ENCODE data around the gene CDH18.

Gene CDH18

GRCh38 chr5:19487480-19487879 is 500.5 kb downstream of the CDH18 start:
- no peak overlapping the region for H3K4me3 ChIP-seq (replicated peaks; ENCODE audit: low read depth, low read length)
- DNase-seq (ENCODE audit: low read depth), result no peak
- no peak for TF ChIP-seq CTCF (IDR thresholded peaks at IDR 0.05; ENCODE audit: low read length, missing control alignments)

DNA sequence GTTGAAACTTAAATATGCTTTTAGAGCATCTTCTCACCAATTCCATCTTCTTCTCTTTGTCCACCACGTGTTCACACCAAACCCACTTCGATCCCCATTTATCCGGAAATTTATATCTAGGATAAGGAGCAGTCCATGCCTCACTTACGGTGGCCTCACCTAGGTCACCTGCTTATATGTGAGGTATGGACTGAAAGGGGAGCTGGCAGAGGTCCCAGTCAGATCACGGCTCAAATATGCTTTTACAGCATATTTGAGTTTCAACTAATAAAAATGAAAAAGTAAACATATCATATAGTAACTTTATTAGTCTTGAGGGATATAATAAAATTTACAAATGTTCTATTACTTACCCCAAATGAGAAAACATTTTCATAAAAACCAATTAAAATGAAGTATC is 508.4 kb downstream of the CDH18 start:
- TF ChIP-seq CTCF (IDR thresholded peaks at IDR 0.05; ENCODE audit: low read length, missing control alignments), result no peak
- DNase-seq (ENCODE audit: low read depth), result no peak
- no peak overlapping the region for H3K4me3 ChIP-seq (replicated peaks; ENCODE audit: low read depth, low read length)

GRCh38 chr5:19462019-19462418 is 526.0 kb downstream of the CDH18 start:
- no peak overlapping the region for H3K4me3 ChIP-seq (replicated peaks; ENCODE audit: low read depth, low read length)
- no peak for DNase-seq (ENCODE audit: low read depth)
- TF ChIP-seq CTCF (IDR thresholded peaks at IDR 0.05; ENCODE audit: low read length, missing control alignments), result no peak

DNA sequence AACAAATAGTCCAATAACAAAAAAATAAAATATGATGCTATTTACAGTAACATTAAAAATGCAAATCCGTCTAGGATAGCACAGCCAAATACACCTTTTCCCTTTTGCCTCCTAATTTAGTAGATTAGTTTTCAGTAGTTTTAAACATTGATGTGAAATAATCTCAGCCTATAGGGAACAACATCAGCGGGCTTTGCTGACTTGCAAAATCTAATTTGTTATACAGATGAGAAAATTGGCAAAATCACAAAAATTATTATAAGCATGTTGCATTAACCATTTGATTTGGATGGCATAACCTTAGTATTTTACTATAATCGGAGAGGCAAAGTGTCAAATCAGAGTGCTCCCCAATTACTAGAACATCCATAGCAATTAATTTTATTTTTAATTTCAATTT is 563.5 kb downstream of the CDH18 start:
- no peak for TF ChIP-seq CTCF (IDR thresholded peaks at IDR 0.05; ENCODE audit: low read length, missing control alignments)
- no peak overlapping the region for H3K4me3 ChIP-seq (replicated peaks; ENCODE audit: low read depth, low read length)
- no peak for DNase-seq (ENCODE audit: low read depth)
